HEK293 (cell line): ENCODE data around the gene ATP1B2.

ENCODE experiments used
- KLF7 ChIP-seq: fragments of 450-650 bp; formaldehyde crosslinking; IDR thresholded peaks from 2 replicates; pipeline ENCODE4 v1.5.1; 2016; ENCODE audit warnings: missing biosample characterization, missing genetic modification characterization, borderline replicate concordance
- KLF9 ChIP-seq: fragments of 450-650 bp; formaldehyde crosslinking; IDR thresholded peaks from 2 replicates; pipeline ENCODE4 v1.5.1; 2016; ENCODE audit warnings: missing biosample characterization, missing genetic modification characterization, low read depth
- REST ChIP-seq: fragments of 450-650 bp; formaldehyde crosslinking; IDR thresholded peaks from 2 replicates; pipeline ENCODE4 v1.5.1; 2016; ENCODE audit warnings: missing biosample characterization, missing genetic modification characterization
- SP7 ChIP-seq: fragments of 450-650 bp; formaldehyde crosslinking; IDR thresholded peaks from 2 replicates; pipeline ENCODE4 v1.5.1; 2016; ENCODE audit warnings: missing biosample characterization, missing genetic modification characterization
- WT1 ChIP-seq: fragments of 450-650 bp; formaldehyde crosslinking; IDR thresholded peaks from 2 replicates; pipeline ENCODE4 v1.5.1; 2016; ENCODE audit warnings: missing biosample characterization, missing genetic modification characterization
- YY2 ChIP-seq: fragments of 450-650 bp; formaldehyde crosslinking; IDR thresholded peaks from 2 replicates; pipeline ENCODE4 v1.5.1; 2016; ENCODE audit warnings: missing biosample characterization, missing genetic modification characterization
- ZBTB10 ChIP-seq: fragments of 450-650 bp; formaldehyde crosslinking; IDR thresholded peaks from 2 replicates; pipeline ENCODE4 v1.5.1; 2016; ENCODE audit warnings: missing biosample characterization, missing genetic modification characterization
- ZBTB21 ChIP-seq: fragments of 450-650 bp; formaldehyde crosslinking; IDR thresholded peaks from 2 replicates; pipeline ENCODE4 v1.5.1; 2017; ENCODE audit warnings: missing biosample characterization, missing genetic modification characterization
- ZBTB26 ChIP-seq: fragments of 450-650 bp; formaldehyde crosslinking; optimal IDR thresholded peaks from 2 replicates; pipeline ENCODE3; 2016; ENCODE audit warnings: missing biosample characterization, mild to moderate bottlenecking, missing genetic modification characterization
- ZBTB48 ChIP-seq: fragments of 450-650 bp; formaldehyde crosslinking; IDR thresholded peaks from 2 replicates; pipeline ENCODE4 v1.5.1; 2016; ENCODE audit warnings: missing biosample characterization, missing genetic modification characterization
- ZBTB8A ChIP-seq: fragments of 450-650 bp; formaldehyde crosslinking; IDR thresholded peaks from 2 replicates; pipeline ENCODE4 v1.5.1; 2016; ENCODE audit warnings: missing biosample characterization, missing genetic modification characterization
- ZEB2 ChIP-seq: fragments of 450-650 bp; formaldehyde crosslinking; IDR thresholded peaks from 2 replicates; pipeline ENCODE4 v1.5.1; 2016; ENCODE audit warnings: missing biosample characterization, missing genetic modification characterization
- ZNF146 ChIP-seq: fragments of 450-650 bp; formaldehyde crosslinking; IDR thresholded peaks from 2 replicates; pipeline ENCODE4 v1.5.1; 2016; ENCODE audit warnings: missing biosample characterization, missing genetic modification characterization
- ZNF280D ChIP-seq: fragments of 450-650 bp; formaldehyde crosslinking; IDR thresholded peaks from 2 replicates; pipeline ENCODE4 v1.5.1; 2016; ENCODE audit warnings: missing biosample characterization, missing genetic modification characterization
- ZNF311 ChIP-seq: fragments of 450-650 bp; formaldehyde crosslinking; IDR thresholded peaks from 2 replicates; pipeline ENCODE4 v1.5.1; 2017; ENCODE audit warnings: missing biosample characterization, missing genetic modification characterization, borderline replicate concordance
- ZNF335 ChIP-seq: fragments of 450-650 bp; formaldehyde crosslinking; conservative IDR thresholded peaks from 2 replicates; pipeline ENCODE4 v1.5.1; 2016; ENCODE audit warnings: missing biosample characterization, missing genetic modification characterization
- ZNF366 ChIP-seq: fragments of 450-650 bp; formaldehyde crosslinking; conservative IDR thresholded peaks from 2 replicates; pipeline ENCODE4 v1.5.1; 2016; ENCODE audit warnings: missing biosample characterization, missing genetic modification characterization
- ZNF391 ChIP-seq: fragments of 450-650 bp; formaldehyde crosslinking; IDR thresholded peaks from 2 replicates; pipeline ENCODE4 v1.5.1; 2016; ENCODE audit warnings: low read depth, missing biosample characterization, missing genetic modification characterization, borderline replicate concordance
- ZNF398 ChIP-seq: fragments of 450-650 bp; formaldehyde crosslinking; IDR thresholded peaks from 2 replicates; pipeline ENCODE4 v1.5.1; 2017; ENCODE audit warnings: missing biosample characterization, missing genetic modification characterization
- ZNF501 ChIP-seq: fragments of 450-650 bp; formaldehyde crosslinking; IDR thresholded peaks from 2 replicates; pipeline ENCODE4 v1.5.1; 2016; ENCODE audit warnings: missing biosample characterization, missing genetic modification characterization
- ZNF514 ChIP-seq: fragments of 450-650 bp; formaldehyde crosslinking; IDR thresholded peaks from 2 replicates; pipeline ENCODE4 v1.5.1; 2016; ENCODE audit warnings: missing biosample characterization, missing genetic modification characterization
- ZNF580 ChIP-seq: fragments of 450-650 bp; formaldehyde crosslinking; IDR thresholded peaks from 2 replicates; pipeline ENCODE4 v1.5.1; 2016; ENCODE audit warnings: missing biosample characterization, missing genetic modification characterization
- ZNF639 ChIP-seq: fragments of 450-650 bp; formaldehyde crosslinking; IDR thresholded peaks from 2 replicates; pipeline ENCODE4 v1.5.1; 2016; ENCODE audit warnings: missing biosample characterization, missing genetic modification characterization
- ZSCAN16 ChIP-seq: fragments of 450-650 bp; formaldehyde crosslinking; IDR thresholded peaks from 2 replicates; pipeline ENCODE4 v1.5.1; 2016; ENCODE audit warnings: missing biosample characterization, missing genetic modification characterization

ATP1B2 gene

GRCh38 chr17:7687072-7687907, 36.6 kb downstream of the ATP1B2 start, which contains the start of gene TP53 (continued):
- TF ChIP-seq WT1 (peak; percentile 32; the same call in 1 of the 2 replicates), ZNF146 (tag by site-specific recombination) (peak; percentile 66; the same call in 1 of the 2 replicates), ZNF311 (no peak), YY2 (tag by site-specific recombination) (peak; percentile 89), ZNF398 (tag by site-specific recombination) (0 out of 2 replicates have a peak, but pooled peaks have one; percentile 10), ZBTB21 (tag by site-specific recombination) (no peak), ZBTB48 (no peak), ZNF501 (tag by site-specific recombination) (peak; percentile 20; the same call in 1 of the 2 replicates), ZNF391 (tag by site-specific recombination) (peak; percentile 55; the same call in 1 of the 2 replicates), ZNF639 (tag by site-specific recombination) (peak; percentile 62), SP7 (tag by site-specific recombination) (peak; percentile 49), ZBTB10 (peak; percentile 40), ZEB2 (tag by site-specific recombination) (peak; percentile 33), KLF7 (0 out of 2 replicates have a peak, but pooled peaks have one; percentile 67), ZBTB26 (peak; percentile 32), ZNF335 (tag by site-specific recombination) (peak; percentile 77), REST (0 out of 2 replicates have a peak, but pooled peaks have one; percentile 8), ZNF580 (no peak), ZSCAN16 (no peak), ZNF366 (tag by site-specific recombination) (peak; percentile 97), ZNF280D (tag by site-specific recombination) (no peak), ZBTB8A (tag by site-specific recombination) (no peak; the same call in 1 of the 2 replicates), KLF9 (tag by site-specific recombination) (peak; percentile 60; the same call in 1 of the 2 replicates), ZNF514 (tag by site-specific recombination) (no peak)
